ENCODE data around the gene IRF7.

Gene IRF7

GRCh38 chr11:607971-608659, 7.6 kb downstream of the IRF7 start:
- DNase-seq (ENCODE audit: low read depth), result no peak

GRCh38 chr11:607020-607780, 8.6 kb downstream of the IRF7 start:
- no peak for DNase-seq (ENCODE audit: low read depth)

DNA sequence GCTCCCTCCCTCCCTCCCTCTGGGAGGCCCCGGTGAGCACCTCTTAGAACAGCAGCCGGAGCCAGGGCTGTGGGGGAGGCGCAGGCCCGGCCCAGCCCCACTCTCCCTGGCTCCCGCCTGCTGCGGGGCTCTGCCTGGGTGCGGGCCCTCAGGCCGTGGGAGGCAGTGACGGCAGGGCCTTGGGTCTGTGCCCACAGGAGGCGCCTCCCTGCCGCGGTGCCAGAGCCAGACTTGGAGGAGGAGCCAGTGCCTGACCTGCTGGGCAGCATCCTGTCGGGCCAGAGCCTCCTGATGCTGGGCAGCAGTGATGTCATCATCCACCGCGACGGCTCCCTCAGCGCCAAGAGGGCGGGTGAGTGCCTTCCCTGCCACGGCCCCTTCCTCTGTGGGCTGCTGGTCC, 9.5 kb downstream of the IRF7 start:
- DNase-seq (ENCODE audit: low read depth), result no peak

- DNase-seq (ENCODE audit: low read depth), result no peak
These were observed 10.2 kb downstream of the IRF7 start for GRCh38 chr11:605286-606129.

DNA sequence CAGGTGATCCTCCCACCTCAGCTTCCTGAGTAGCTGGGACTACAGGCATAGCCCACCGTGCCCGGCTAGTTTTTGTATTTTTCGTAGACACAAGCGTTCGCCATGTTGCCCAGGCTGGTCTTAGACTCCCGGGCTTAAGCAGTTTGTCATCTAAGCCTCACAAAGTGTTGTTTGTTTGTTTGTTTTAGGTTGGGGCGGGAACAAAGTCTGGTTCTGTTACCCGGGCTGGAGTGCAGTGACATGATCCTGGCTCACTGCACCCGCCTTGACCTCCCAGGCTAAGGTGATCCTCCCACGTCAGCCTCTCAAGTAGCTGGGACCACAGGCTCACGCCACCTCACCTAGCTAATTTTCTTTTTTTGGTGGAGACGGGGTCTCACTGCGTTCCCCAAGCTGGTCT, 12.6 kb downstream of the IRF7 start:
- no peak for DNase-seq (ENCODE audit: low read depth)

- no peak for DNase-seq (ENCODE audit: low read depth)
These were observed 14.0 kb downstream of the IRF7 start for GRCh38 chr11:601573-602245.

DNA sequence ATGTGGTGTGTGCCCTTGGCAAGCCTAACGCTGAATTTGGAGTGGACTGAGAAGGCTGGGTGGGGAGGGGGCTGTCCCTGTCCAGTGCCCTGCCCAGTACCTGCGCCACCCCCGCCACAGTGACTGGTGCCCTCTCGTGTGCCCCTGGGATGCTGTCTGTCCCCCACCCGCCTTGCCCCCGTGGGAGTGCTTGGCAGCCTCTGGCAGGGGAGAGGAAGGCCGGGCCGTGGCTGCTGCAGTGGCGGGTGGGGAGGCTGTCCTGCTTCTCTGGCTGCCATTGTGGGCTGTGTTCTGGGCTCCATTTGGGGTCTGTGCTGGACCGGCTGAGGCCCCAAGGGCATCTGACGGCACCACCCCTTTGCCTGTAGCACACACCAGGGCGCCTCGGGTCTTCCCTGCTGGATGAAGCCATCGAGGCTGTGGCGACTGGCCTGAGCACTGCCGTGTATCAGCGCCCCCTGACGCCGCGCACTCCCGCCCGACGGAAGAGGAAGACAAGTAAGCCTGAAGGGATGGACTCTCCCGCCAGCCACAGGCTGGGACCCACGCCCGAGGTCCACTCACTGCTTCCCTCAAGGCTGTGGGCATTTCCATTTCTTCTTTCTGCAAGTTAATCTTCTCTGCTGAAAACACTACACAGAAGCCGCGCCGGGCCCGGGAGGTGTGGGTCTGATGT, 17.6 kb downstream of the IRF7 start:
- DNase-seq (ENCODE audit: low read depth), result no peak

DNA sequence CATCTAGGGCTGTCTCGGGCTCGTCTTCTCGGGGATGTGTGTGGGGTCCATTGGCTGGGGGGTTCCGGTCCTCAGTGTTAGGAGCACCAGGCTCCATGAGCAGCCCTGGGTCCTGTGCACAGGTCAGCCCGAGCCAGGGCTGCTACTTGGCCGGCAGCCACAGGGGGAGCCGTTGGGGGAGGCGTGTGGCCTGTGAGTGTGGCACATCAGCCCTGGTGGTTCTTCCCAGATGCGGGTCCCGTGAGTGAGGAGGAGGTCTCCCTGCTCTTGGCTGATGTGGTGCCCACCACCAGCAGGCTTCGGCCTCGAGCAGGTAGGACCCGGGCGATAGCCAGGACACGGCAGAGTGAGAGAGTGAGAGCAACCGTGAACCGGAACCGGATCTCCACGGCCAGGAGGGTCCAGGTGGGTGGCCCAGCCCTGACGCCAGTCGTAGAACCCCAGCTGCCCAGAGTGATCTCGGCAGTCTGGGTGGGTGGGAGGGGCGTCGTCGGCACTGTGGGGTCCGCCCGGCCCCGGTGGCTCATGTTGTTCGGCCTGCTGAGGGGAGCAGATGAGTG, 18.5 kb downstream of the IRF7 start:
- no peak for DNase-seq (ENCODE audit: low read depth)

DNA sequence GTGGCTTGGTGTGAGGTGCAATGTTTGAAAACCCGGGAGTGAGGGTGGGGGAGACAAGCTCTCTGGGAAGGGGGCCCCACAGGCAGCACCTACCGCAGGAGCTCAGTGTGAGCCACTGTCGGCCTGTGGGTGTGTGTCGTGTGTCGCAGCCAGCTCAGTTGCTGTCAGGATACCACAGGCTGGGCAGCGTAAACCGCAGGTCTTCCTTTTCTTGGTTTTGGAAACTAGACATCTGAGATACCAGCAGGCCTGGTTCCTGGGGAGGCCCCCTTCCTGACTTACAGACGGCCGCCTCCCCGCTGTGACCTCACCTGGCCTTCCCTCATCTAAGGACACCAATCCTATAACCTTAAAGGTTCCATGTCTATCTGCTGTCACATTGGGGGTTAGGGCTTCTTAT, 19.4 kb downstream of the IRF7 start:
- no peak for DNase-seq (ENCODE audit: low read depth)

DNA sequence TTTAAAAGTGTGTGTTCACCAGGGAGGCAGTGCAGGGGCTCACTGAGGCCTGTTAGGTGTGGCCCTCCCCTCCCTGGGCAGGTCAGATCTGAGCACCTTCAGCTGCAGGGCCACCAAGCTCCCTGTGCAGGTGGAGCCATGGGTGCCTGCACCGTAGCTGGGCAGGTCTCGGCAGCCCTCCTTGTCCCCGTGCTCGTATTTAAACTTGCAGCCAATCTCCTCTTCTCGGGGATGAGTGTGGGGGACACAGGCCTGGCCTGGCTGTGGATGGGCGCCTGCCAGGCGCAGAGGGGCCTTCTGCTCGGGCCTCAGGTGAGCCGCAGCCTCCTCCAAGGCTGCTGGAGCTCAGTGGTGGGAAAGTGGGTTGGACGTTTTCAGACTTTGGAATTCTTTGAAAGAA, 20.4 kb downstream of the IRF7 start:
- no peak for DNase-seq (ENCODE audit: low read depth)

- DNase-seq (ENCODE audit: low read depth), result no peak
These were observed 22.4 kb downstream of the IRF7 start for GRCh38 chr11:593347-593746.

GRCh38 chr11:592918-593317, 22.8 kb downstream of the IRF7 start:
- DNase-seq (ENCODE audit: low read depth), result no peak

DNA sequence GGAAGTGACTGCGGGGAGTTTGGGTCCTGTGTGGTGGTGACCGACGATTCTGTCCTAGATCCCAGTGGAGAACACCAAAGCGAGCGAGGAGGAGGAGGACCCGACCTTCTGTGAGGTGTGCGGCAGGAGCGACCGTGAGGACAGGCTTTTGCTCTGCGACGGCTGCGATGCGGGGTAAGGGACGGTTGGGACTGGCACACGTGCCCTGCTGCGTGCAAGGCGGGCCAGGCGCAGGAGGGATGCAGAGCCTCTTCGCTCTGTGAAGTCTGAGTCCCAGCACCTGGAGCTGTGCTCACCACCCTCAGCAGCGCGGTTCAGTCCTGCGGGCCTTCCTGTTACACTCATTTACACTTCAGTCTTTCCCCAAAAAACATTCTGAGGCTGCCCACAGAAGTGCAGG, 23.2 kb downstream of the IRF7 start:
- no peak for DNase-seq (ENCODE audit: low read depth)

DNA sequence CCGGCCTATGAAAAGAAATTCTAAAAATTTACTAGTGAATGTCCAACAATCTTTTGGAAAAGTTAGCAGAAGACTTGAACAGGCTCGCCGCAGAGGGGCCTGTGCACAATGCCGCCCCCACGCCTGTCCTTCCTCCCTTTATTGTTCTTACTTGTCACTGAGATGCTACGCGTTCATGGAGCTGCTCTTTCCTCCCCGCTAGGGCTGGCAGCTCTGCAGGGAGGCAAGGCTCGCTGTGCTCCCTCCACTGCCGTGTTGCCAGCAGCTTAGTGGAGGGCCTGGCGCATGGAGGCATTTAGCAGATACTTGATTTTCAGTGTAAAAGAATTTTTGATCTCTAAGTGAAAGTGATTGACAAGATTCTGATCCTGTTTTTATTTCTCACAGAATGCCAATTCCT, 24.8 kb downstream of the IRF7 start:
- DNase-seq (ENCODE audit: low read depth), result no peak

- DNase-seq (ENCODE audit: low read depth), result no peak
These were observed 26.0 kb downstream of the IRF7 start for GRCh38 chr11:589798-590197.

GRCh38 chr11:587978-588380, 27.8 kb downstream of the IRF7 start:
- no peak for DNase-seq (ENCODE audit: low read depth)

DNA sequence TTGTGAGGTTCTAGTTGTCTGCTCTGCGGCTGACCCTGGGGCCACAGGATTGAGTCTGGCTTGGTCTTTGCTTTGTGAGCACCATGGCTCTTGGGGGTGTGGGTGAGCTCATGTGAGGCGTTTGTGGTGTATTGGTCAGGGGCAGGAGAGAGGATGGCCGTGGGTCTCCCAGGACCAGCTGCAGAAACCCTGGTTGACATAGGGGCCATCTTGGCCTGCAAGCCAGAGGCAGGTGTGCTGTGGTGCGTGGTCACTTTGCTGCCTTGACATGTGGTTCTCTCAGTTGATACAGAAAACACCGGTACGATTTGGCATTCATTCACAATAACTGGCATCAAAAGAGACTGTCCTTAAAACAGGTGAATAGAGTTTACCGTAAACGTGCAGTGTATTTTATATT, 28.2 kb downstream of the IRF7 start:
- DNase-seq (ENCODE audit: low read depth), result no peak

- DNase-seq (ENCODE audit: low read depth), result no peak
These were observed 29.1 kb downstream of the IRF7 start for GRCh38 chr11:586376-587316.

DNA sequence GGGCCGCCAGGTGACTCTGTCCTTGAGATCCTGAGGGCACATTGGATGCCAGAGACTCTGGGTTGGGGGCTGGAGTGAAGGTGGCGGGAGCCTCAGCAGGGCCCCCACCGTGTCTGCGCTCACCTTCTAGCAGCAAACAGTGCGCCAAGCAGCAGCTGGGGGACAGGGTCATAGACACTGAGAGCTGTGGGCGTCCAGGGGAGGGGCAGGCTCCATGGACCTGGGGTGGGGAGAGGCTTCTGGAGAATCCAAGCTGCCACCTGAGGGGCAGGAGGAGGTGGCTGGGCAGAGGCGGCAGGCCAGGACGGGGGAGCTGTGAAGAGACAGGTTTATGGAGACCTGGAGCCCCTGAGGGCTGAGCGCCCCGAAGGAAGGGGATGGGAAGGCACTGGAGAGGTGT, 31.5 kb downstream of the IRF7 start:
- no peak for DNase-seq (ENCODE audit: low read depth)

GRCh38 chr11:581752-582151, 34.0 kb downstream of the IRF7 start:
- no peak for DNase-seq (ENCODE audit: low read depth)

Measured in CMK (cell line).